Measurements from ENCODE around the gene NPBWR2. TPM values are rescaled to one million over a fixed set of nuclear protein-coding genes. Genes with fewer than 3 reads are reported as not detected.

Gene NPBWR2
- total RNA-seq, 1 experiment from 2014 or later = not detected

DNA sequence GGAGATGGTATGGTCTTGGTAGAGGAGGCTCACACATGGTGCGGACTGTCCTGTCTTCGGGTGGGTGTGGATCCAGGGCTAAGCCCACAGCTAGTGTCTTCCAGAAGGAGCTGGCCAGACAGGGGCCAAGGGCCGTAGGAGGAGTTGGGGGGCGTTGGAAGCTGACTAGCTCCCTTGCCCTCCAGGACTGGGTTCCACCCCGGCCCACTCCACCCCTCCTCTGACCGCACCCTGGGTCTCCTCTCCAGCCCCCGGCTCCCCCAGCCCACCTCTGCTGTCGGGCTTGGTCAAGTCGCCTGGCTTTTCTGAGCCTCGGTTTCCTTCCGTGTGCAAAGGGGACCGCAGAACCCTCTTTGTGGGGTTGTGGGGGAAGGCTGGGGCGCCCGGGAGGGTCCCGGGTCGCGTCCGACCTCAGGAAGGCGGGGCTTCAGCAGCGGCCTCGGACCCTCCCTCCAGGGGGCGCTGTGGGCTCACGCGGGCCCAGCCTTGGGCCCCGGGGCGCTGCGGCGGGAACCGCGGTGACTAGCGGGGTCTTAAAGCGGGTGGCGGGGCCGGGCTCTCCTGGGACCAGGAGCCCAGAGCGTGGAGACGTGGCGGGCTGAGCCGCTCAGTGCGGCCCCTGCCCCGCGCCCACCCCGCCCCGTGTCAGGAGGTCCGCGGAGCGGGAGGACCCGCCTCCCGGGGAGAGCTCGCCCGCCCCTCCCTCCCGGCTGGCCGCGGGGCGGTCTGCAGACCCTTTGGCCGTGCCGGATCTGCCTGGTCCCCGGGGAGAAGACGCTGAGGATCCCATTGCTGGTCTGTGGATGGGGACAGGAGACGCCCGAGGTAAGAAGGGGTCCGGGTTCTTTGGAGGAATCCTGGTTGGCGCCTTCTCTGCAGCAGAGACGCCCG, 5.4 kb downstream of the NPBWR2 start (continued):
- TF ChIP-seq, protein P1, sequence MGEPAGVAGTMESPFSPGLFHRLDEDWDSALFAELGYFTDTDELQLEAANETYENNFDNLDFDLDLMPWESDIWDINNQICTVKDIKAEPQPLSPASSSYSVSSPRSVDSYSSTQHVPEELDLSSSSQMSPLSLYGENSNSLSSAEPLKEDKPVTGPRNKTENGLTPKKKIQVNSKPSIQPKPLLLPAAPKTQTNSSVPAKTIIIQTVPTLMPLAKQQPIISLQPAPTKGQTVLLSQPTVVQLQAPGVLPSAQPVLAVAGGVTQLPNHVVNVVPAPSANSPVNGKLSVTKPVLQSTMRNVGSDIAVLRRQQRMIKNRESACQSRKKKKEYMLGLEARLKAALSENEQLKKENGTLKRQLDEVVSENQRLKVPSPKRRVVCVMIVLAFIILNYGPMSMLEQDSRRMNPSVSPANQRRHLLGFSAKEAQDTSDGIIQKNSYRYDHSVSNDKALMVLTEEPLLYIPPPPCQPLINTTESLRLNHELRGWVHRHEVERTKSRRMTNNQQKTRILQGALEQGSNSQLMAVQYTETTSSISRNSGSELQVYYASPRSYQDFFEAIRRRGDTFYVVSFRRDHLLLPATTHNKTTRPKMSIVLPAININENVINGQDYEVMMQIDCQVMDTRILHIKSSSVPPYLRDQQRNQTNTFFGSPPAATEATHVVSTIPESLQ (CRISPR knock-in tag; IDR thresholded peaks at IDR 0.05) = no peak

DNA sequence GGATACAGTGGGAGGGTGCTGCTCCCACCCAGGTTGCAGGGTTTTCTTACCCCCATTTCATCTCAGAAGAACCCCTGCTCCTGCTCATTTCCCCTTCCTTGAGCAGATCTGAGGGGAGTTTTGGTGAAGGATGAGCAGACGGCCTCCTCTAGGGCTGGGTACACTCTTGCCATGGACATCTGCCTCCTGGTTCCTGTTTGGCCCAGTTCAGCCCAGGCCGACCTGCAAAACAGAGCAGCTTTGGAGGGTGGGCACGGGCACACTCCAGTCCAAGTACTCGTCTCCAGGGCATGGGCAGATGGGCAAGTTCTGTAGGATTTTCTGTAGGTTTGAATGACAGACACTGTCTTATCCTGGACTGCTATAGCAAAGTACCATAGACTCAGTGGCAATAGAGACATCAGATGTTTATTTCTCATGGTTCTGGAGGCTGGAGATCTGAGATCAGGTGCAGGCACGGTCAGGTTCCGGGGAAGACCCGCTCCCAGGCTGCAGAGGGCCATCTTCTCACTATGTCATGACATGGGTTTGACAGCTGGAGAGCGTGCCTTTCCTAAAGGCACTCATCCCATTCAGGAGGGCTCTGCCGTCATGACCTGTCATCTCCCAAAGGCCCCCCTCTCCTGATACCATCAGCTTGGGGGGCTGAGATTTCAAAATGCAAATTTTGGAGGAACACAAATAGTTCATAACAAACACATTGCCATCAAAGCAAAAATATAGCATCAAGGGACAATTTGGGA, 6.2 kb downstream of the NPBWR2 start:
- H3K9me3 Mint-ChIP-seq = peaks cover 10% of the 10 kb centered on the region
- H3K36me3 Mint-ChIP-seq = peaks cover 6% of the 10 kb centered on the region
- no peak for DNase-seq (ENCODE audit: low spot score)
- no peak for TF ChIP-seq MXD4 (CRISPR knock-in tag; IDR thresholded peaks at IDR 0.05; ENCODE audit: borderline replicate concordance)
- TF ChIP-seq NR3C1 (CRISPR knock-in tag; conservative IDR thresholded peaks at IDR 0.05; ENCODE audit: low read depth) = no peak
- no peak for TF ChIP-seq GRHL2 (CRISPR knock-in tag; IDR thresholded peaks at IDR 0.05; ENCODE audit: insufficient replicate concordance, severe bottlenecking)
- no peak for TF ChIP-seq GABPB1 (CRISPR knock-in tag; IDR thresholded peaks at IDR 0.05)
- TF ChIP-seq, protein P2, sequence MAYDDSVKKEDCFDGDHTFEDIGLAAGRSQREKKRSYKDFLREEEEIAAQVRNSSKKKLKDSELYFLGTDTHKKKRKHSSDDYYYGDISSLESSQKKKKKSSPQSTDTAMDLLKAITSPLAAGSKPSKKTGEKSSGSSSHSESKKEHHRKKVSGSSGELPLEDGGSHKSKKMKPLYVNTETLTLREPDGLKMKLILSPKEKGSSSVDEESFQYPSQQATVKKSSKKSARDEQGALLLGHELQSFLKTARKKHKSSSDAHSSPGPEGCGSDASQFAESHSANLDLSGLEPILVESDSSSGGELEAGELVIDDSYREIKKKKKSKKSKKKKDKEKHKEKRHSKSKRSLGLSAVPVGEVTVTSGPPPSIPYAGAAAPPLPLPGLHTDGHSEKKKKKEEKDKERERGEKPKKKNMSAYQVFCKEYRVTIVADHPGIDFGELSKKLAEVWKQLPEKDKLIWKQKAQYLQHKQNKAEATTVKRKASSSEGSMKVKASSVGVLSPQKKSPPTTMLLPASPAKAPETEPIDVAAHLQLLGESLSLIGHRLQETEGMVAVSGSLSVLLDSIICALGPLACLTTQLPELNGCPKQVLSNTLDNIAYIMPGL (CRISPR knock-in tag; IDR thresholded peaks at IDR 0.05) = no peak
- TF ChIP-seq, protein P3, sequence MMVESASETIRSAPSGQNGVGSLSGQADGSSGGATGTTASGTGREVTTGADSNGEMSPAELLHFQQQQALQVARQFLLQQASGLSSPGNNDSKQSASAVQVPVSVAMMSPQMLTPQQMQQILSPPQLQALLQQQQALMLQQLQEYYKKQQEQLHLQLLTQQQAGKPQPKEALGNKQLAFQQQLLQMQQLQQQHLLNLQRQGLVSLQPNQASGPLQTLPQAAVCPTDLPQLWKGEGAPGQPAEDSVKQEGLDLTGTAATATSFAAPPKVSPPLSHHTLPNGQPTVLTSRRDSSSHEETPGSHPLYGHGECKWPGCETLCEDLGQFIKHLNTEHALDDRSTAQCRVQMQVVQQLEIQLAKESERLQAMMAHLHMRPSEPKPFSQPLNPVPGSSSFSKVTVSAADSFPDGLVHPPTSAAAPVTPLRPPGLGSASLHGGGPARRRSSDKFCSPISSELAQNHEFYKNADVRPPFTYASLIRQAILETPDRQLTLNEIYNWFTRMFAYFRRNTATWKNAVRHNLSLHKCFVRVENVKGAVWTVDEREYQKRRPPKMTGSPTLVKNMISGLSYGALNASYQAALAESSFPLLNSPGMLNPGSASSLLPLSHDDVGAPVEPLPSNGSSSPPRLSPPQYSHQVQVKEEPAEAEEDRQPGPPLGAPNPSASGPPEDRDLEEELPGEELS (CRISPR knock-in tag; IDR thresholded peaks at IDR 0.05) = no peak
- TF ChIP-seq, protein P4, sequence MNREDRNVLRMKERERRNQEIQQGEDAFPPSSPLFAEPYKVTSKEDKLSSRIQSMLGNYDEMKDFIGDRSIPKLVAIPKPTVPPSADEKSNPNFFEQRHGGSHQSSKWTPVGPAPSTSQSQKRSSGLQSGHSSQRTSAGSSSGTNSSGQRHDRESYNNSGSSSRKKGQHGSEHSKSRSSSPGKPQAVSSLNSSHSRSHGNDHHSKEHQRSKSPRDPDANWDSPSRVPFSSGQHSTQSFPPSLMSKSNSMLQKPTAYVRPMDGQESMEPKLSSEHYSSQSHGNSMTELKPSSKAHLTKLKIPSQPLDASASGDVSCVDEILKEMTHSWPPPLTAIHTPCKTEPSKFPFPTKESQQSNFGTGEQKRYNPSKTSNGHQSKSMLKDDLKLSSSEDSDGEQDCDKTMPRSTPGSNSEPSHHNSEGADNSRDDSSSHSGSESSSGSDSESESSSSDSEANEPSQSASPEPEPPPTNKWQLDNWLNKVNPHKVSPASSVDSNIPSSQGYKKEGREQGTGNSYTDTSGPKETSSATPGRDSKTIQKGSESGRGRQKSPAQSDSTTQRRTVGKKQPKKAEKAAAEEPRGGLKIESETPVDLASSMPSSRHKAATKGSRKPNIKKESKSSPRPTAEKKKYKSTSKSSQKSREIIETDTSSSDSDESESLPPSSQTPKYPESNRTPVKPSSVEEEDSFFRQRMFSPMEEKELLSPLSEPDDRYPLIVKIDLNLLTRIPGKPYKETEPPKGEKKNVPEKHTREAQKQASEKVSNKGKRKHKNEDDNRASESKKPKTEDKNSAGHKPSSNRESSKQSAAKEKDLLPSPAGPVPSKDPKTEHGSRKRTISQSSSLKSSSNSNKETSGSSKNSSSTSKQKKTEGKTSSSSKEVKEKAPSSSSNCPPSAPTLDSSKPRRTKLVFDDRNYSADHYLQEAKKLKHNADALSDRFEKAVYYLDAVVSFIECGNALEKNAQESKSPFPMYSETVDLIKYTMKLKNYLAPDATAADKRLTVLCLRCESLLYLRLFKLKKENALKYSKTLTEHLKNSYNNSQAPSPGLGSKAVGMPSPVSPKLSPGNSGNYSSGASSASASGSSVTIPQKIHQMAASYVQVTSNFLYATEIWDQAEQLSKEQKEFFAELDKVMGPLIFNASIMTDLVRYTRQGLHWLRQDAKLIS (CRISPR knock-in tag; IDR thresholded peaks at IDR 0.05; ENCODE audit: borderline replicate concordance) = no peak
- no peak for TF ChIP-seq ZNF396 (CRISPR knock-in tag; IDR thresholded peaks at IDR 0.05; ENCODE audit: borderline replicate concordance)
- TF ChIP-seq, protein P5, sequence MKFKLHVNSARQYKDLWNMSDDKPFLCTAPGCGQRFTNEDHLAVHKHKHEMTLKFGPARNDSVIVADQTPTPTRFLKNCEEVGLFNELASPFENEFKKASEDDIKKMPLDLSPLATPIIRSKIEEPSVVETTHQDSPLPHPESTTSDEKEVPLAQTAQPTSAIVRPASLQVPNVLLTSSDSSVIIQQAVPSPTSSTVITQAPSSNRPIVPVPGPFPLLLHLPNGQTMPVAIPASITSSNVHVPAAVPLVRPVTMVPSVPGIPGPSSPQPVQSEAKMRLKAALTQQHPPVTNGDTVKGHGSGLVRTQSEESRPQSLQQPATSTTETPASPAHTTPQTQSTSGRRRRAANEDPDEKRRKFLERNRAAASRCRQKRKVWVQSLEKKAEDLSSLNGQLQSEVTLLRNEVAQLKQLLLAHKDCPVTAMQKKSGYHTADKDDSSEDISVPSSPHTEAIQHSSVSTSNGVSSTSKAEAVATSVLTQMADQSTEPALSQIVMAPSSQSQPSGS (CRISPR knock-in tag; IDR thresholded peaks at IDR 0.05; ENCODE audit: borderline replicate concordance, low read depth) = no peak
- TF ChIP-seq, protein P6, sequence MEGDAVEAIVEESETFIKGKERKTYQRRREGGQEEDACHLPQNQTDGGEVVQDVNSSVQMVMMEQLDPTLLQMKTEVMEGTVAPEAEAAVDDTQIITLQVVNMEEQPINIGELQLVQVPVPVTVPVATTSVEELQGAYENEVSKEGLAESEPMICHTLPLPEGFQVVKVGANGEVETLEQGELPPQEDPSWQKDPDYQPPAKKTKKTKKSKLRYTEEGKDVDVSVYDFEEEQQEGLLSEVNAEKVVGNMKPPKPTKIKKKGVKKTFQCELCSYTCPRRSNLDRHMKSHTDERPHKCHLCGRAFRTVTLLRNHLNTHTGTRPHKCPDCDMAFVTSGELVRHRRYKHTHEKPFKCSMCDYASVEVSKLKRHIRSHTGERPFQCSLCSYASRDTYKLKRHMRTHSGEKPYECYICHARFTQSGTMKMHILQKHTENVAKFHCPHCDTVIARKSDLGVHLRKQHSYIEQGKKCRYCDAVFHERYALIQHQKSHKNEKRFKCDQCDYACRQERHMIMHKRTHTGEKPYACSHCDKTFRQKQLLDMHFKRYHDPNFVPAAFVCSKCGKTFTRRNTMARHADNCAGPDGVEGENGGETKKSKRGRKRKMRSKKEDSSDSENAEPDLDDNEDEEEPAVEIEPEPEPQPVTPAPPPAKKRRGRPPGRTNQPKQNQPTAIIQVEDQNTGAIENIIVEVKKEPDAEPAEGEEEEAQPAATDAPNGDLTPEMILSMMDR (IDR thresholded peaks at IDR 0.05) = no peak
- TF ChIP-seq TP53 (CRISPR knock-in tag; IDR thresholded peaks at IDR 0.05) = no peak
- no peak for TF ChIP-seq SMAD4 (CRISPR knock-in tag; IDR thresholded peaks at IDR 0.05)
- no peak for TF ChIP-seq OVOL2 (CRISPR knock-in tag; IDR thresholded peaks at IDR 0.05; ENCODE audit: borderline replicate concordance)
- no peak for TF ChIP-seq ZNF263 (CRISPR knock-in tag; IDR thresholded peaks at IDR 0.05; ENCODE audit: low read depth)
- no peak for ATAC-seq
- POLR2A ChIA-PET = no interaction called here
- peaks cover 8% of the 10 kb centered on the region for H3K4me1 Mint-ChIP-seq
- no peak overlapping the region for H3K27ac Mint-ChIP-seq
- CTCF ChIA-PET = interaction anchor here (0.6 to 4.7 kb wide), 13 partner anchors 9 to 155 kb away, joined by 3 to 77 read pairs (median 6); partner anchors contain the start of genes LKAAEAR1, OPRL1, PCMTD2 and RGS19
- H3K4me3 Mint-ChIP-seq = peak overlapping the region; percentile 57
- H3K27me3 Mint-ChIP-seq (ENCODE audit: low read depth) = peaks cover 22% of the 10 kb centered on the region

All from WTC11 (cell line).